GM19397 (cell line): Measurements from ENCODE around the gene LMTK2.

ENCODE experiments used
- ATAC-seq: cut with Tn5 transposase; IDR thresholded peaks from one replicate; pipeline ENCODE4 v1.9.1; 2021; ENCODE audit warnings: mild to moderate bottlenecking, moderate library complexity; ENCODE audit not compliant: unreplicated experiment

The LMTK2 gene

DNA sequence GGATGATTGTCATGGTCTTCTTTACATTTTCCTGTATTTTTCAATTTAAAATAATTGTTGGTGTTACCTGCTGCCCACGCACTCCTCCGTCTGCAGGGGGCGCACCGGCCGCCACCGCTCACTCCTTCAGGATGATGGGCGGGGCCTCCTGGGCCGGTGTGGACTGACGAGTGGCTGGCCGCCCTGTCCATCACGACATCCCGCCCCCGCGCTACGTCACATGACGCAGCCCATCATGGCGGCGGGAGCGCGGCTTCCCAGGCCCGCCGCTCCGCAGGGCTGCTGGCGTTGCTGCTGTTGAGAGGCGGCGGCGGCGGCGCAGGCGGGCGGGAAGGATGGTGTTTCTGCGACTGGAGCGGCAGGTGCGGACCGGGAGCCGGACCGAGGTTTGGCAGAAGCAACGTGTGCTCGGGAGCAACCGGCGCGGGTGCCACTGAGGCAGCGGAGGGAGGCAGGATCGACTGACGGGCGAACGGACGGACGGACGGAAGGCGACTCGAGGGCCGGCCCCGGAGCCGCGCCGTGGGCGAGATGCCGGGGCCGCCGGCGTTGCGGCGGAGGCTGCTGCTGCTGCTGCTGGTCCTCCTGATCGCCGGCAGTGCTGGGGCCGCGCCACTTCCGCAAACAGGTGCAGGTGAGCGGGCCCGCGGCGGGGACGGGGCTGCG, at the start of gene LMTK2:
TSS of gene LMTK2 (plus strand) at position 216 of the 666 bp plus-strand sequence. CDS start at position 532, 316 bp downstream.
- peak; percentile 100 for ATAC-seq

DNA sequence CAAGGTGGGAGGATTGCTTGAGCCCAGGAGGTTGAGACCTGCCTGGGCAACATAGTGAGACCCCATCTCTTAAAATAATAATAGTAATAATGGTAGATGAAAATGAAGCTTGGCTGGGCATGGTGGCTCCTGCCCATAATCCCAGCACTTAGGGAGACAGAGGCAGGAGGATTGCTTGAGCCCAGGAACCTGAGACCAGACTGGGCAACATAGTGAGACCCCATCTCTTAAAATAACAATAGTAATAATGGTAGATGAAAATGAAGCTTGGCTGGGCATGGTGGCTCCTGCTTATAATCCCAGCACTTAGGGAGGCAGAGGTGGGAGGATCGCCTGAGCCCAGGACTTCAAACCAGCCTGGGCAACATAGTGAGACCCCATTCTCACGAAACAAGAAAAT, 49.5 kb upstream of the LMTK2 start:
- no peak for ATAC-seq

DNA sequence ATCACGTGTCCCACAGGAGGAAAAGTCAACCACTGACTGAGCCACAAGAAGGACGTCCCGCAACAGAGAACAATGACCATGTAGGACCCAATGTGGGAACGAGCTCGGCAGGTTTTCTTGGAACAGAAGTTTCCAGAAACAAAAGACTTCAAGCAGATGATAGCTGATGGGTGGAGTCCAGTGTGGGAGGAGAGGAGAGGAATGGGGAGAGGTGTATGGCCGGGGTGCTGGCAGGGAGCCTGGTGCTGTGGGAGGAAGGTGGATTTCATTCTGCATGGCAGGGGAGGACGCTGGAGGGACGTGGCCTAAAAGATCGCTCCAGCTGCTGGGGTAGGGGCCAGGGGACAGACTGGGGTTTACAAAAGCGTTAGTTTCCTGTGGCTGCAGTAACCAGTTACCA, 48.5 kb upstream of the LMTK2 start:
- ATAC-seq = no peak

DNA sequence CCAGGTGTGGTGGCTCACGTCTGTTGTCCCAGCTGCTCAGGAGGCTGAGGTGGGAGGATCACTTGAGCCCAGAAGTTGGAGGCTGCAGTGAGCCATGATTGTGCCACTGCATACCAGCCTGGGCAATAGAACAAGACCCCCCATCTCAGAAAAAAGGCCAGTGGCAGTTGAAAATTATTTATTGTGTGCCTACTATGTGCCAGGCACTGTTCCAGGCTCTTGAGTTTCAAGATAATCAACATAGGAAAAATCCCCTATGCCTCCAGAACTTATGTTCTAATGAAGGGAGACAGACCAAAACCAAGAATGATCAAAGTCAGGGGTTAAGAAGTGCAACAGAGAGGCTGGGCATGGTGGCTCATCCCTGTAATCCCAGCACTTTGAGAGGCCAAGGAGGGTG, 42.4 kb upstream of the LMTK2 start:
- no peak for ATAC-seq

DNA sequence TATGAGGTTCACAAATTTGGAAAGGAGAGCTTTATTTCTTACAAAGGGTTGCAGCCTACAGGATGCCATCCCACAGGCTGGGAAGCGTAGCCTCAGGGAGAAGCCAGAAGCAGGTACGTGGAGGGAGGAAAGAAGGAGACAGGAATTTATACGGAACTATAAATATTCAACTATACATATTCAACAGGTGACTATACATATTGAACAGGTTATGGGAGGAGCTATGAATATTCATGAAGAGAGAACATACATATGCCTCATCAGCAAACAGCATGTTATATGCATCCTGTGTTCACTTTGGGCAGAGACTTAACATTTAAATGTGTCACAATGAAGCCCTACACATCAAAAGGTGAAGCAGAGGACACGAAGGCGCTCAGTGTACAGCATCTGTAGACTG, 40.5 kb upstream of the LMTK2 start:
- ATAC-seq = no peak

DNA sequence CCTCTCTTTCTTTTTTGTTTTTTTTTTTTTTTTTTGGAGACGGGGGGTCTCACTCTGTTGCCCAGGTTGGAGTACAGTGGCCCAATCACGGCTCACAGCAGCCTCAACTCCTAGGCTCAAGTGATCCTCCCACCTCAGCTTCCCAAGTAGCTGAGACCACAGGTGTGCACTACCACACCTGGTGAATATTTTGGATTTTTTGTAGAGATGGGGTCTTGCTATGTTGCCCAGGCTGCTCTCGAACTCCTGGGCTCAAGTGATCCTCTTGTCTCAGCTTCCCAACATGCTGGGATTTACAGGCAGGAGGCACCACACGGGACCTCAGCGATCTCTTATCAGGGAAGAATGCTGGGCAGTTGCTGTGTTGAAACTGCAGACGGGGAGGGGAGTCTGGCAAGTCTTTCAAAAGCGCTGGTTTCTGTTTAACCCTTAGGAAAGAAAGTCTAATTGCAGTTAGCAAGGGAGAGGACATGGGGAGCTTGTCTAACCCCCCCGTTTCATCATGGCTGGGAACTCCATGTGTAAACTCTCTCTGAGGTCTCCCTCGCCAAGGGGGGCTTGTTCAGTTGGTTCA, 39.6 kb upstream of the LMTK2 start:
- ATAC-seq = no peak

DNA sequence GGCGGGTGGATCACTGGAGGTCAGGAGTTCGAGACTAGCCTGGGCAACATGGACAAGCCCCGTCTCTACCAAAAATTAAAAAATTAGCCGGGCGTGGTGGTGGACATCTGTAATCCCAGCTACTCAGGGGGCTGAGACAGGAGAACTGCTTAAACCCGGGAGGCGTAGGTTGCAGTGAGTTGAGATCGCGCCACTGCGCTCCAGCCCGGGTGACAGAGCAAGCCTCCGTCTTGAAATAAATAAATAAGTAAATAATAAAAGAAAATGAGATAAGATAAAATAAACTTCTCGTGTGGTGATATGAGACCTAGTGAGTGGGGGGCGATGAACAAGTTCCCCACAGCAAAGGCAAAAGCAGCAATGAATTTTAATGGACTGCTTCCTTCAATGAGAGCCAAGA, 33.6 kb upstream of the LMTK2 start:
- ATAC-seq = no peak

DNA sequence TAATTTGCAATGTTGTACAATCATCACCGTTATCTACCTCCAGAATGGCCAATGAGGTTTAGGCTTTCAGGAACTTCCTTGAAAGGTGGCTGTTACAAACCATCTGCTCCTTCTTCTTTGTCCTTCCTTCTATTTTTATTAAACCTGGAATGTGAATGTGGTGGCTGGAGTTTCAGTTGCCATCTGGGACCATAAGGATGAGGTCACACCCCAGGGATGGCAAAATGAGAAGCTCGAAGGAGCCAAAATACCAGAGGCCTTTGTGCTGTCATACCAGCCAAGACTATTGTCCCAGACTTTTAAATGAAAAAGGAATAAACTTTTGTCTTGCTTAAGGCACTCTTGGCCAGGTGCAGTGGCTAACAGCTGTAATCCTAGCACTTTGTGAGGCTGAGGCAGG, 30.9 kb upstream of the LMTK2 start:
- ATAC-seq = no peak

DNA sequence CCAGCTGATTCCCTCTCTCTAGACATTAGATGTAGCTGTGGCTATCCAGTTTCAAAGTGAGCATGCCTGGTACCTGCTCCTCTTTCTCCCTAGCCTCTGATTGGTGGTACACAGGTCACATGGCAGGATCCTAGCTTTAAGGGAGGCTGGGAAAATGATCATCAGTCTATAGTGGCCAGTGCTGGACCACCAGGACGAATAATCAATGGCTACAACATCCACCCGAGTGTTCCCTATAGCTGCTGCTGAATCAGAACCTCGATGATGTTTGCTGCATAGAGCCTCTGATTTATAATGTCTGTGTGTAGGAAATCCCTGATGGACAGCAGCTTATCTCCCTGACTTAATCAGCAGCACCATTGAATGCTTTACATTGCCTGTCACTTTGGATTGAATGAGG, 28.9 kb upstream of the LMTK2 start:
- no peak for ATAC-seq

DNA sequence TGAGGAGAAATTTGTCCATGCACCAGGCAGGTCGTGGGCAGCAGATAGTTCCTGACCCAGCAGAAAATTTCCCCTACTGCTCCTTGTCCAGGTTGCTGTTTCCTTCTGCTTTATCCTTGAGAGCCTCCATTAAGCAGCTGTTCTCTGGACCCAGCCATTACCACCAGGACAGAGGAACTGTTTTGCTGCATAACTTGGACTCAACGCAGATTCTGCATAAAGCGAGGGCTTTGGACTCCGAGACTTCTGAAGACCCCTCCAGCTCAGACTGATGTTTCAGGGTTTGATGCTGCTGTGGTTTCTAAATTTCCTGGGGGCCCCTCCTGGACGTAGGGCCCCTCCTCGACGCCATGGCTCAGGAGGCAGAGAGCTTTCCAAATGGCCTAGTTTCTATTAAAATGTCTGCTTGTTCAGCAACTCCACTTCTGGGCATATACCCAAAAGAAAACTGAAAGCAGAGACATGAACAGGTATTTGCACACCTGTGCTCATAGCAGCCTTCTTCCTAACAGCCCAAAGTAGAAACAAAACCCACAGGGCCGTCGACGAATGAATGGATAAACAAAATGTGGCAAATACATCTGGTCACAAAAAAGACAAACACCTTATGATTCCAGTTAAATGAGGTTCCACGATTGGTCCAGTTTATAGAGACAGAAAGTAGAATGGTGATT, 28.3 kb upstream of the LMTK2 start:
- no peak for ATAC-seq

DNA sequence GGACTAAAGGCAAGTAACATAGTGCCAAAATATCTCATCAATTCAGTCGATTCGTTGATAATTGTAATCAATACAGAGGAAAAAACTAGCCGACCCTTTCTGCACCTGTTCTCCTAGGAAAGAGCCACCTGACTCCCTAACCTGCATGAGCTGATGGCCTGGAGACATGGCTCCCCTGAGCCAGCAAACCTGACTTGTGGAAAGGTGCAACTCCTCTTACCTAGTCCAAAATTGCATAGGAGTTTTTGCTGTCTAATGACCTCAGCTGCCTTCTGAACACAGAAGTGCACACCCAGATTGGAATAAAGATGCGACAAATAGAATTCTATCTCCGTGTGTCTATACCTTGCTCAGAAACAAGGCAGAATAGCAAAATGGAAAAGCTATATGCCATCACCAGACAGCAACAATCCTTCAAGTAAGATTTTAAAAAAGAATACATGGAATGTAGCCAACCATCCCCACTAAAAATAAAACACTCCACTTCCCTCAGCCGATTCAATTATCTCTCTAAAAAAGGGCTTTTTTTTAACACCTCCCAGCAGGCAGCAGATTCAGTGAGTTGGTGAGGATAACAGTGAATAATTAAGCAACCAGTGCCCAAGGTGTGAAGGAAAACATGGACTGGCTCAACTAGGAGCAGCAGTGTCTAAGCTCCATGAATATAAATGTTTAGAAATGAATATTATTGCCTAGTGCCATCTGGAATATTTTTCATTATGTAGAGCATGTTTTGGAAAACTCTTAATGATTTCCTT, 26.6 kb upstream of the LMTK2 start:
- no peak for ATAC-seq

DNA sequence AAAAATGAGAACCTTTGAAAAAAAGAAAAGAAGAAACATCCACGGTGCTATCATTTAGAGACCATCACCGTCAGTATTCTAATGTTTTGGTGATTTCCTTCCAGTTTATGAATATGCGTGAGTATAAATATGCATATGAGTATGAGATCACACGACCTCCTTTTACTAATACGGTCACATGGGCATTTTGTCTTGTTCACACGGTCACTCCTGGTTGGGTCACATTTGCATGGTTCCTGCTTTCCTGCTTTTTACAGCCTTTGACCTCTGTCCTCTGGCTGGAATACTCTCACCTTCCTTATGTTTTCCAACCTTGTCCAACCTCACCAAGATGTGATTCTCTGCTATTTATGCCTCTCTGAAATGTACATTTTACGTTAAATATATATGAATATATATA, 25.3 kb upstream of the LMTK2 start:
- ATAC-seq = no peak

DNA sequence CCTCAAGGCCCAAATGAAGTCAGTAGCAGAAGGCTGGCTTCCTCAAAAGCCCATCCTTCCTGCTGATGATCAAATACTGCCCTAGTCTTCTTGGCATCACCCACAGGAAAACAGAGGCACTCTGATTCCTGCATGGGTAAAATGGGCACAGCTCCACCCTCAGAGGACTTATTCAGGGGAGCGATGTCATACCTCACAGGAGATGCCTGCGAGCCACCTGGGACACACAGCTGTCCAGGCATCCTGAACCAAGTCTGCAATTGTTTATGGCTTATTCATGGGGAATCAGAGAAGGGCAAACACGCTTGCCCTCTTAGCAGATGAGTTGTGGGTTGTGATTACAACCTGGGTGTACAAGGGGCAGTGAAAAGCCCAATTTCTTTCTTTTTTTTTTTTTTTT, 22.0 kb upstream of the LMTK2 start:
- no peak for ATAC-seq

DNA sequence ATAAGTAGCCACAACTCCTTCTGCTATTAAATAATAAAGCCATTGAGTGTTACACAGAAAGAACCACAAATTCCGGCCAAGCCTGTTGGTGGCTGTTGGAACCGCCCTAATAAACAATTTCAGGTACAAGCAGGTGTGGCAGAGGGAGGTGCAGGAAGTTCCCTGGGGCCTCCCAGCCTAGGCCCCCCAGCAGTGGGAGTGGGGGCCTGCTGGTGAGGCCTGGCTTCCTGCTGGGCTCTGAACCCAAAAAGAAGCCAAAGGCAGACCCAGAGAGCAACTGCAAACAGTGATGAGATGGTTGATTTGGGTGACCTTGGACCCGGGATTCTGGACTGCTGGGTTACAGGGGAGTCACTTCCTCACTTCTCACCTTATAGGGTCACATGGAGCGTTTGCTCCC, 21.0 kb upstream of the LMTK2 start:
- no peak for ATAC-seq

DNA sequence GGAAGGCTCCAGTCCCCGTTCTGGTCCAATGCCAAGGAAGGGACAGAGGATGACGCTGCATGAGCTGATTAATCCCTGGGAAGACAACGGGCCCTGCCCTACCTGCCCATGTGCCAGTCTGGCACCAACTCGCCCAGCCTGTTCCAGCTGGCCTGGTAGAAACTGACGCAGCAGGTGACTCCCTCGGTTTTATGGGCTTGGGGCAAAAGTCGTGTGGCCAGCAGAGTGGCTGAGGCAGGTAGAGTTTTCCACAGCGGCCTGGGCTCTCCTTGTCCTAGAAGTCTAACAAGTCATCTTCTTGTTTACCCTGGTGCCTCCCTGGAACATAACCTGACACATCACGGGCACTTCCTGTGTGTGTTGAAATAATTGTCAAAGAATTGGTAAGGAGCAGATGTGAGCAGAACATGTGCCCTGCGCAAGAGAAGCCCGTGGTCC, 20.4 kb upstream of the LMTK2 start:
- no peak for ATAC-seq

DNA sequence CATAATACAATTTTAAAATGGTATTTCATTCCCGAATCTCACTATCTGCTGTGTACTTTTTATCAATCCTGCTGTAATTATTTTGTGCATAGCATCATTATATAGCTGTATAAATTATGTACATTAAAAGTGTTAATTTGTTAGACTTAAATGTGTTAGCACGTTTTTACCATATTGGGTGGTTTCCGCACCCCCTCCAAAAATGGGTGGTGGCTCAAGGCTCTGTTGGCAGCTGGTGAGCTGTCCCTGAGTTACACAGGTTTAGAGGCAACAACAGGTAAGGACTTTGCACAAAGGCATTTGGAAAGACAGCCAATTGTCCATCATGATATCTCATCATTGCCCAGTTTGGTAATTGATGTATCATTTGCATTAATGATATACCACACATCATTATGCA, 18.6 kb upstream of the LMTK2 start:
- no peak for ATAC-seq

DNA sequence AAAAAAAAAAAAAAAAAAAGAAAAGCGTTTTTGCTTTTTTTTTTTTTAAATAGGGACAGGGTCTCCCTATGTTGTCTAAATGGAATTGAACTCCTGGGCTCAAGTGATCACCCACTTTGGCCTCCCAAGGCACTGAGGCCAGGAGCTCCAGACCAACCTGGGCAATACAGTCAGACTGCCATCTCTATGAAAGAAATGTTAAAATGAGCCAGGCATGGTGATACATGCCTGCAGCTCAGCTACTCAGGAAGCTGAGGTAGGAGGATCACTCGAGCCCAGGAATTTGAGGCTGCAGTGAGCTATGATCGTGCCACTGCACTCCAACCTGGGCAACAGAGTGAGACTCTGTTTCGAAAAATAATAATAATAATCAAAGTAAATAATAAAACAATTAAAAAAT, 16.5 kb upstream of the LMTK2 start:
- ATAC-seq = no peak

DNA sequence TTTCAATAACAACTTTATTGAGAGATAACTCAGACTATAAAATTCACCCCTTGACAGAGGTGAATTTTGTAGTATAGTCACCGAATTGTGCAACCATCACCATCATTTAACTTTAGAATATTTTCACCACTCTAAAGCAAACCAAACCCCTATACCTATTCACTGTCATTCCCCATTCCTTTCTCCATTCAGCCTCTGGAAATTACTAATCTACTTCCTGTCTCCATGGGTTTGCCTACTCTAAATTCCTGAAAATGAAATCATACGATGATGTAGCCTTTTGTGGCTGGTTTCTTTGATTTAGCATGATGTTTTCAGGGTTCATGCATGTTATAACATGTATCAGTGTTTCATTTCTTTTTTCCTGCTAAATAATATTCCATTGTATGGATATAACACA, 15.6 kb upstream of the LMTK2 start:
- ATAC-seq = no peak

DNA sequence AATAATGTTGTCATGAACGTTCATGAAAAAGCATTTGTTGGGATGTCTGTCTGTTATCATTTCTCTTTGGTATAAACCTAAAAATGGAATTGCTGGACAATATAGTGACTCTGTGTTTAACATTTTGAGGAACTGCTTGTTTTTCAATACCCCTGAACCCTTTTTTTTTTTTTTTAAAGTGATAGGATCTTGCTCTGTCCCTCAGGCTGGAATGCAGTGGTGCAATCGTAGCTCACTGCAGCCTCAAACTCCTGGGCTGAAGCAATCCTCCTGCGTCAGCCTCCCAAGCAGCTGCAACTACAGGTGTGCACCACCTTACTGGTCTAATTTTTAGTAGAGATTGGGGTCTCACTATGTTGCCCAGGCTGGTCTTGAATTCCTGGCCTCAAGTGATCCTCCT, 15.1 kb upstream of the LMTK2 start:
- ATAC-seq = no peak

DNA sequence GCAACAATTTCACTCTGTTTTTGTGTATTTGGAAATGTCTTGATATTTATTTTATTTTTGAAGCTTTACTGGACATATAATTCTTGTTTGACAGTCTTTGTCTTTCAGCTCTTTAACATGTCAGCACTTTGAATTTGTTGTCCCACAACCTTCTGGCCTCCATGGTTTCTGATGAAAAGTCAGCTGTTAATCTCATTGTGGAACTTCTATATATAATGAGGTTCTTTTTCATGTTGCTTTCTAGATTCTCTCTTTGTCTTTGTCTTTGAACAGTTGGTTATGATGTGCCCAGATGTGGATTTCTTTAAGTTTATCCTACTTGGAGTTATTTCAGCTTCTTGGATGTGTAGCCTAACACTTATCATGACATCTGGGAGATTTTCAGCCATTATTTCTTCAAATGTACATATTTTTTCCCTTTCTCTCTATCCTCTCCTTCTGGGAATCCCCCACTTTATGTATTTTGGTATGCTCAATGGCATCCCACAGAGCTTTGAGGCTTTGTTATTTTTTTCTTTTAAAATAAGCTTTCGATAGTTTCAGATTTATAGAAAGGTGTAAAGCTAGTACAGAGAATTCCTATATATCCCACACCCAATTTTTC, 9.5 kb upstream of the LMTK2 start:
- ATAC-seq = no peak

DNA sequence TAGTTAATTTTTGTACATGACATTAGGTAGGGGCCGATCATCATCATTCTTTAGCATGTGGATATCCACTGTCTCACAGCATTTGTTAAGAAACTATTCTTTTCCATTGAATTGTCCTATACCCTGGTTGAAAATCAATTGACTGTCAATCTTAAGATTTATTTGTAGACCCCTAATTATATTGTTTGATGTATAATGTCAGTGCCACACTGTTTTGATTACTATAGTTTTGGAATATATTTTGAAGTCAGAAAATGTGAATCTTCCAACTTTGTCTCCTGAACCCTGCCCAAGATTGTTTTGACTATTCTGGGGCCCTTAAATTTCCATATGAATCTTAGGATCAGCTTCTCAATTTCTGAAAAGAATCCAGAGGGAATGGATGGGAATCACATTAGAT, 6.6 kb upstream of the LMTK2 start:
- ATAC-seq = no peak
